Activated T-helper 9 cell treated with anti-CD3 and anti-CD28 coated beads, Interleukin-2, amount 50 U/mL, for 16 hours (primary cell): ENCODE results near the gene CNGA3.

Source experiments
- DNase-seq: peaks from one replicate; pipeline ENCODE4 v3.0.0-alpha.2; 2020; ENCODE audit warnings: low read depth

The CNGA3 gene

GRCh38 chr2:98377544-98377943 is 31.3 kb downstream of the CNGA3 start:
- no peak for DNase-seq

GRCh38 chr2:98378196-98378595 is 31.9 kb downstream of the CNGA3 start:
- DNase-seq: no peak

- no peak for DNase-seq
Observed at GRCh38 chr2:98378901-98379300, 32.6 kb downstream of the CNGA3 start.

GRCh38 chr2:98379311-98380202 is 33.3 kb downstream of the CNGA3 start:
- no peak for DNase-seq

GRCh38 chr2:98380203-98380535 is 33.9 kb downstream of the CNGA3 start:
- no peak for DNase-seq

GRCh38 chr2:98381494-98381893 is 35.2 kb downstream of the CNGA3 start:
- no peak for DNase-seq

- DNase-seq: no peak
Observed at GRCh38 chr2:98382086-98382485, 35.8 kb downstream of the CNGA3 start.

GRCh38 chr2:98382739-98383138 is 36.5 kb downstream of the CNGA3 start:
- no peak for DNase-seq

- no peak for DNase-seq
Observed at GRCh38 chr2:98383166-98383565, 36.9 kb downstream of the CNGA3 start.

GRCh38 chr2:98385050-98385699 is 38.9 kb downstream of the CNGA3 start:
- peak; percentile 44 for DNase-seq

- no peak for DNase-seq
Observed at GRCh38 chr2:98387478-98387877, 41.2 kb downstream of the CNGA3 start.

- DNase-seq: no peak
Observed at GRCh38 chr2:98388081-98388480, 41.8 kb downstream of the CNGA3 start.

- no peak for DNase-seq
Observed at GRCh38 chr2:98388601-98389250, 42.5 kb downstream of the CNGA3 start.

GRCh38 chr2:98389251-98389605 is 43.0 kb downstream of the CNGA3 start:
- DNase-seq: no peak

- no peak for DNase-seq
Observed at GRCh38 chr2:98390571-98391476, 44.6 kb downstream of the CNGA3 start.

- no peak for DNase-seq
Observed at GRCh38 chr2:98391581-98392270, 45.5 kb downstream of the CNGA3 start.

- no peak for DNase-seq
Observed at GRCh38 chr2:98393354-98393753, 47.1 kb downstream of the CNGA3 start.

GRCh38 chr2:98394595-98395153 is 48.4 kb downstream of the CNGA3 start:
- DNase-seq: no peak

- DNase-seq: no peak
Observed at GRCh38 chr2:98395977-98396376, 49.7 kb downstream of the CNGA3 start.

GRCh38 chr2:98396745-98397355 is 50.6 kb downstream of the CNGA3 start:
- no peak for DNase-seq

GRCh38 chr2:98399140-98399539 is 52.9 kb downstream of the CNGA3 start:
- DNase-seq: no peak
